ENCODE measurements around the gene MEF2D. TPM values are rescaled to one million over a fixed set of nuclear protein-coding genes. Genes with fewer than 3 reads are reported as not detected.

The MEF2D gene
- total RNA-seq, 1 experiment from 2014 or later: 18.7 TPM

DNA sequence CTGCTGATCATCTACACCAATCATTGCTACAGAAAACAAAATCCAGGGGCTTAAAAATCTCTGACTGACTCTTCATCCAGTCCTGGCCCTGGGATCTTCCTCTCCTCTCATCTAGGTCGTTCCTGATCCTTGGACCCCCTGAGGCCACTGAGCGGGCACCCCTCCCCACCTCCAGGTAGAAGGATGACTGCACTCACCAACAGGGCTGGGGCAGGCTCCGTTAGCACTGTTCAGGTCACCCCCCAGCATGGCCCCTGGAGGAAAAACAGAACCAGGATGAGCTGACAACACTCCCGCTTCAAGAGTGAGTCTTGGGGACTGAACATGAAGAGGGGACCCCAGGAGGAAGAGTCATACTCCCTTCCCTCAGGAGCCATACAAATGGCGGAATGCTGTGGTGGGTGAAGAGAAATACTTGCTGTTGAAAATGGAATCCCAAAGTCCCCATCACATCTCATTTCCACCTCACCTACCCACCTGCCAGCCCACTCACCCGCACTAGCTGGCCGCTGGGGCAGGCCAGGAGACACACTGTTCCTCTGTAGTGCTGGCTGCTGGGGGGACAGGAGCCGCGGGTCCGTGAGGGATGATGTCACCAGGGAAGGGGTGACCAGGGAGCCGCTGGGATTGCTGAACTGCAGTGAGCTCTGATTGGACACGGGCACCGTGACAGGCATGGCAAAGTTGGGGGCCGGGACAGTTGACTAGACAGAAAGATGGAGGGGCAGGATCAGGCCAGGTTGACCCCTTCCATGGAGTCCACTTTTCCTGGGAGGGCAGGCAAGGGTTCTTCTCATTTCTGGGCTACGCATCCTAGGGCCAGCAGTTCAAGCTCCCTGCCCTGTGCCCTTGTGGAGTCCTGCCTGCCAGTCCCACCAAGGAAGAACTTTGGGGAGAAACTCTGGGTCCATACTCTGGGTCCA, 21.2 kb downstream of the MEF2D start:
- Histone ChIP-seq H4K8ac (replicated peaks; ENCODE audit: insufficient read length, low read depth, low read length) (no peak overlapping the region), H2BK120ac (ENCODE audit: low read depth, low read length, poor library complexity, severe bottlenecking) (no peak overlapping the region), H3K79me2 (ENCODE audit: insufficient read depth, low read length) (no peaks in the 10 kb centered on the region), H3K27me3 (ENCODE audit: insufficient read depth, low read length) (no peaks in the 10 kb centered on the region), H2BK5ac (ENCODE audit: insufficient read length, low read length) (no peak overlapping the region), H3K4me1 (ENCODE audit: insufficient read depth, low read length) (peaks cover 4% of the 10 kb centered on the region; the same call in 1 of the 2 replicates), H3K23me2 (ENCODE audit: insufficient read length, low read depth, low read length, poor library complexity, severe bottlenecking) (no peaks in the 10 kb centered on the region), H4K5ac (ENCODE audit: insufficient read length, low read depth, low read length) (no peak overlapping the region), H3K9me3 (ENCODE audit: control insufficient read depth, low read depth, low read length) (no peaks in the 10 kb centered on the region), H3K14ac (ENCODE audit: insufficient read depth, low read length) (no peak overlapping the region), H3K9ac (ENCODE audit: extremely low read depth, insufficient read length, low read length) (no peak overlapping the region), H2AK5ac (ENCODE audit: insufficient read length, low read length) (no peak overlapping the region), H4K91ac (ENCODE audit: insufficient read length, low read depth, low read length) (no peak overlapping the region), H4K20me1 (ENCODE audit: control insufficient read depth, insufficient read depth, insufficient read length) (no peaks in the 10 kb centered on the region), H2BK20ac (ENCODE audit: low read depth, low read length, poor library complexity, severe bottlenecking) (no peak overlapping the region), H3K79me1 (ENCODE audit: insufficient read depth, low read depth, low read length, poor library complexity, severe bottlenecking) (no peaks in the 10 kb centered on the region), H3T11ph (ENCODE audit: low read length) (no peak overlapping the region), H2BK15ac (ENCODE audit: low read depth, low read length) (no peak overlapping the region), H3K56ac (ENCODE audit: insufficient read length, low read depth, low read length) (no peak overlapping the region), H2BK12ac (ENCODE audit: insufficient read length, low read depth, low read length) (no peak overlapping the region), H3K23ac (ENCODE audit: insufficient read length, low read depth, low read length) (no peak overlapping the region), H3K27ac (ENCODE audit: insufficient read length, low read depth, low read length) (no peak overlapping the region), H3K4ac (ENCODE audit: low read depth, low read length) (no peak overlapping the region), H2AFZ (ENCODE audit: low read length) (no peak overlapping the region), H3K4me2 (ENCODE audit: insufficient read depth, insufficient read length, low read length) (no peak overlapping the region), H3K18ac (ENCODE audit: insufficient read length, low read depth, low read length) (no peak overlapping the region)
- Mint-ChIP-seq H3K27ac (no peak overlapping the region), H3K27me3 (ENCODE audit: low read depth) (no peaks in the 10 kb centered on the region), H3K36me3 (ENCODE audit: insufficient read depth in 1 of 3, low read depth in 3 of 3) (peaks cover 16 to 66% (median 62%) of the 10 kb centered on the region in 3 experiments; a peak in 6 of 7 replicates), H3K9me3 (no peaks in the 10 kb centered on the region; a peak in 1 of 5 replicates), H3K4me1 (peaks cover 36% of the 10 kb centered on the region in 2 experiments), H3K4me3 (no peak overlapping the region; a peak in 1 of 5 replicates)
- DNase-seq: no peak
- no peak for TF ChIP-seq CTCF (conservative IDR thresholded peaks at IDR 0.05)
- WGBS (ENCODE audit: extremely low coverage, insufficient read length, low lambda C conversion rate): no CpG with 5 or more reads among the region's 15 CpGs
